ENCODE data around the gene MPHOSPH10. TPM values are rescaled to one million over a fixed set of nuclear protein-coding genes. Genes with fewer than 3 reads are reported as not detected.

Gene MPHOSPH10
- total RNA-seq, 4 donors from 2014 or later: 14.4 to 24.5 (median 17.9) TPM

DNA sequence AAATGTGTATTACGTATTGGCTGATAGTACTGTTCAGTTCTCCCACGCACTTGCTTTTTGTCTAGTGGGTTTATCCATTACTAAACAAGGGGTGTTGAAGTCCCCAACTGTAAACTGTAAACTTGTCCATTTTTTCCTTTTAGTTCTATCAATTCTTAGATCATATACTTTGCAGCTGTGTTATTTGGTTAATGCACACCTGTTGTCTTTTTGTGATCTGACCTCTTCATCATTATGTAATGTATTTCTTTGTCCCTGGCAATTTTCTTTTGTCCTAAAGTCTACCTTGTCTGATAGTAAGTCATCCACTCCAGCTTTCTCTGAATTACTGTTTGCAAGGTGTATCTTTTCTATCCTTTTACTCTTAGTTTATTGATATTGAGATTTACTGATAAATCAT lies 22.3 kb upstream of the MPHOSPH10 start:
- Histone ChIP-seq H3K9me3 (no peaks in the 10 kb centered on the region), H3K36me3 (peaks cover 6 to 35% (median 20%) of the 10 kb centered on the region in 4 donors), H3K27me3 (no peaks in the 10 kb centered on the region), H3K4me3 (no peak overlapping the region), H3K27ac (replicated peaks in 1 of 4) (no peak overlapping the region), H3K4me1 (no peaks in the 10 kb centered on the region)
- 100% methylated on average over 2 of the region's 2 CpGs for WGBS
- no peak for TF ChIP-seq EP300 (IDR thresholded peaks at IDR 0.05)
- TF ChIP-seq, protein P1, sequence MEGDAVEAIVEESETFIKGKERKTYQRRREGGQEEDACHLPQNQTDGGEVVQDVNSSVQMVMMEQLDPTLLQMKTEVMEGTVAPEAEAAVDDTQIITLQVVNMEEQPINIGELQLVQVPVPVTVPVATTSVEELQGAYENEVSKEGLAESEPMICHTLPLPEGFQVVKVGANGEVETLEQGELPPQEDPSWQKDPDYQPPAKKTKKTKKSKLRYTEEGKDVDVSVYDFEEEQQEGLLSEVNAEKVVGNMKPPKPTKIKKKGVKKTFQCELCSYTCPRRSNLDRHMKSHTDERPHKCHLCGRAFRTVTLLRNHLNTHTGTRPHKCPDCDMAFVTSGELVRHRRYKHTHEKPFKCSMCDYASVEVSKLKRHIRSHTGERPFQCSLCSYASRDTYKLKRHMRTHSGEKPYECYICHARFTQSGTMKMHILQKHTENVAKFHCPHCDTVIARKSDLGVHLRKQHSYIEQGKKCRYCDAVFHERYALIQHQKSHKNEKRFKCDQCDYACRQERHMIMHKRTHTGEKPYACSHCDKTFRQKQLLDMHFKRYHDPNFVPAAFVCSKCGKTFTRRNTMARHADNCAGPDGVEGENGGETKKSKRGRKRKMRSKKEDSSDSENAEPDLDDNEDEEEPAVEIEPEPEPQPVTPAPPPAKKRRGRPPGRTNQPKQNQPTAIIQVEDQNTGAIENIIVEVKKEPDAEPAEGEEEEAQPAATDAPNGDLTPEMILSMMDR (IDR thresholded peaks at IDR 0.05): no peak
- no peak for TF ChIP-seq POLR2A (IDR thresholded peaks at IDR 0.05; ENCODE audit: low read depth)
- TF ChIP-seq POLR2AphosphoS5 (IDR thresholded peaks at IDR 0.05): no peak
- intact Hi-C loops (cut with DNase I): no loop called here
- DNase-seq (ENCODE audit: extremely low spot score): no peak

DNA sequence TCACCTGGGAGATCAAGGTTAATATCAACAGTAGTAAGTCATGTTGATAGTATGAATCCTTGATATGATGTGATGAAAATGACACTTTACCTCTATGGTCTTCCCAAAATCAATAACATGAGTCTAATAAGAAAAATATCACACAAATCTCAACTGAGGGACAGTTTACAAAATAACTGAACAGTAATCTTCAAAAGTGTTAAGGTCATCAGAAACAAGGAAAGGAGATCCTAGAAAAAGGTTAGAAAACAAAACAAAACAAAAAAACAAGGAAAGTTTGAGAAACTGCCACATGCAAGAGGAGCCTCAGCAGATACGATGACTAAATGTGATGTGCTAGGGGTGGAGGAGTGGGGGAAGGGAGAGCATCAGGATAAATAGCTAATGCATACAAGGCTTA lies 16.6 kb upstream of the MPHOSPH10 start:
- no peak overlapping the region for H3K4me3 ChIP-seq
- TF ChIP-seq EP300 (IDR thresholded peaks at IDR 0.05) (no peak), POLR2AphosphoS5 (IDR thresholded peaks at IDR 0.05) (no peak), POLR2A (IDR thresholded peaks at IDR 0.05; ENCODE audit: low read depth) (no peak)
- TF ChIP-seq, protein P1 (IDR thresholded peaks at IDR 0.05): no peak
- intact Hi-C loops (cut with DNase I): no loop called here
- H3K36me3 ChIP-seq: peaks cover 9 to 79% (median 50%) of the 10 kb centered on the region in 4 donors
- 88% methylated on average over 1 of the region's 1 CpG for WGBS
- no peak overlapping the region for H3K27ac ChIP-seq (replicated peaks in 1 of 4)
- no peak for DNase-seq (ENCODE audit: extremely low spot score)
- no peaks in the 10 kb centered on the region for H3K27me3 ChIP-seq
- H3K4me1 ChIP-seq: no peaks in the 10 kb centered on the region
- no peaks in the 10 kb centered on the region for H3K9me3 ChIP-seq

DNA sequence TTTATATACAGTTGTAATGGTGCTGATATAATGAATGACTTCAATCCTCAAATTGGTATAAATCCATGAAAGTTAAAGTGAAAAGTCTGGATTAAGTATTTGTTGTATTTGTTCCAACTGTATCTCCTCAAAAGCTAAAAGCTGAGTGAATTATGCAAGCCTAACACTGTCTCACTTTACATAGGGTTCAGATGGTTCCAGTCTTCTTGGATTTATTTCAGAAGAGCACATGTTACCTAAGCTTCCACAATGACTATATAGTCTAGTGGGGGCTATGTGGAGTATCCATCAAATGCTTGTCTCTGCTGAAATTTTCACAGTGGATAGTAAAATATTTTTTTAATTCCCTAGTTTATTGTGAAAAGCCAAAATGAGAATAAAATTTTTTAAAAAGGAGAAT lies 13.4 kb upstream of the MPHOSPH10 start:
- peaks cover 0 to 6% (median 0%) of the 10 kb centered on the region in 4 donors for H3K4me1 ChIP-seq
- TF ChIP-seq EP300 (IDR thresholded peaks at IDR 0.05): no peak
- TF ChIP-seq, protein P1 (IDR thresholded peaks at IDR 0.05): no peak
- TF ChIP-seq POLR2AphosphoS5 (IDR thresholded peaks at IDR 0.05): no peak
- TF ChIP-seq POLR2A (IDR thresholded peaks at IDR 0.05; ENCODE audit: low read depth): no peak
- intact Hi-C loops (cut with DNase I): no loop called here
- no peaks in the 10 kb centered on the region for H3K27me3 ChIP-seq
- H3K9me3 ChIP-seq: no peaks in the 10 kb centered on the region
- DNase-seq (ENCODE audit: extremely low spot score): no peak
- H3K36me3 ChIP-seq: peaks cover 4 to 83% (median 61%) of the 10 kb centered on the region in 4 donors
- no peak overlapping the region for H3K27ac ChIP-seq (replicated peaks in 1 of 4)
- no peak overlapping the region for H3K4me3 ChIP-seq

DNA sequence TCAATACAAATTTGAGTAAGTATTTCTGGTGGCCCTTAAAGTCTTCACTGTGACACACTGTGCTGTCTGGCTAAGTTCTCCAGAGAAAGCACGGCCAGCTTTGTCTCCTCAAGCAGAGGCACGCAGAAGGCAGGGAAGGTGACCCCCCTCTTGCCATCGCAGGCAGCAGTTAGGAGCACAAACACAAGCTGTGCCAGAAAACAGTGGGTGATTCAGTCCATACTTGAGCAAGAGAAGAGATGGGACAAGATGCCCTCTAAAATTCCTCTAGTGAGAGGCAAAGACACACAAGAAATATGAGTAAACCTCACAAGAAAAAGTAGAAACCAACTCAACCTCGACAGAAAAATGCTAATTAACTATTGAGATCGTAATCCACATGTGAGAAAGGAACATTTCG lies 10.2 kb upstream of the MPHOSPH10 start:
- peaks cover 0 to 6% (median 0%) of the 10 kb centered on the region in 4 donors for H3K4me1 ChIP-seq
- TF ChIP-seq POLR2AphosphoS5 (IDR thresholded peaks at IDR 0.05) (no peak), EP300 (IDR thresholded peaks at IDR 0.05) (no peak), POLR2A (IDR thresholded peaks at IDR 0.05; ENCODE audit: low read depth) (no peak)
- TF ChIP-seq, protein P1 (IDR thresholded peaks at IDR 0.05): no peak
- H3K27ac ChIP-seq (replicated peaks in 1 of 4): no peak overlapping the region
- H3K27me3 ChIP-seq: no peaks in the 10 kb centered on the region
- DNase-seq (ENCODE audit: extremely low spot score): no peak
- H3K9me3 ChIP-seq: no peaks in the 10 kb centered on the region
- WGBS: 90% methylated on average over 6 of the region's 6 CpGs
- H3K4me3 ChIP-seq: no peak overlapping the region
- intact Hi-C loops (cut with DNase I): no loop called here
- H3K36me3 ChIP-seq: peaks cover 0 to 81% (median 58%) of the 10 kb centered on the region in 4 donors

DNA sequence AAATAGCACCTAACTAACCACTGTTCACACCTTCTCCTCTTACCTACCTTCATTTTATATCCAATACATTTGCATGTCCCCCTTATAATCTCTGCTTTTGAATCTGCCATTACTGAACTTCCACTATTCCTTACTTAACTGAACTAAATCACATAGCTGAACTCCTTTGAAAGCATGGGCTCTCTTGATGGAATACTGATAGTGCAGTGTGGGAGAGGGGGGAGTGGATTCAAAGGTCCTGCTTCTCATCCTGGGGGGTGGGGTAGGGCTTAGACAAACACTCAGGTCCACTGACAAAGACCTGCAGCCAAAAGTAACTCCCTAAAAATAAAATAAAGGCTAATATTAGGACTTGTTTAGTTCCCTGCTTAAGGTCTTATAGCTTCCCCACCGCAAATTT lies 9.0 kb upstream of the MPHOSPH10 start:
- no peak for DNase-seq (ENCODE audit: extremely low spot score)
- Histone ChIP-seq H3K4me1 (peaks cover 0 to 6% (median 3%) of the 10 kb centered on the region in 4 donors), H3K9me3 (no peaks in the 10 kb centered on the region), H3K4me3 (no peak overlapping the region), H3K27me3 (no peaks in the 10 kb centered on the region), H3K27ac (replicated peaks in 1 of 4) (no peak overlapping the region), H3K36me3 (peaks cover 0 to 68% (median 50%) of the 10 kb centered on the region in 4 donors)
- TF ChIP-seq EP300 (IDR thresholded peaks at IDR 0.05) (no peak), POLR2AphosphoS5 (IDR thresholded peaks at IDR 0.05) (no peak), POLR2A (IDR thresholded peaks at IDR 0.05; ENCODE audit: low read depth) (no peak)
- TF ChIP-seq, protein P1 (IDR thresholded peaks at IDR 0.05): no peak
- 94% methylated on average over 1 of the region's 1 CpG for WGBS
- intact Hi-C loops (cut with DNase I): no loop called here

Measured in esophagus muscularis mucosa (tissue), 4 donors.